ENCODE measurements around the gene COP1.

- TF ChIP-seq, protein P1, sequence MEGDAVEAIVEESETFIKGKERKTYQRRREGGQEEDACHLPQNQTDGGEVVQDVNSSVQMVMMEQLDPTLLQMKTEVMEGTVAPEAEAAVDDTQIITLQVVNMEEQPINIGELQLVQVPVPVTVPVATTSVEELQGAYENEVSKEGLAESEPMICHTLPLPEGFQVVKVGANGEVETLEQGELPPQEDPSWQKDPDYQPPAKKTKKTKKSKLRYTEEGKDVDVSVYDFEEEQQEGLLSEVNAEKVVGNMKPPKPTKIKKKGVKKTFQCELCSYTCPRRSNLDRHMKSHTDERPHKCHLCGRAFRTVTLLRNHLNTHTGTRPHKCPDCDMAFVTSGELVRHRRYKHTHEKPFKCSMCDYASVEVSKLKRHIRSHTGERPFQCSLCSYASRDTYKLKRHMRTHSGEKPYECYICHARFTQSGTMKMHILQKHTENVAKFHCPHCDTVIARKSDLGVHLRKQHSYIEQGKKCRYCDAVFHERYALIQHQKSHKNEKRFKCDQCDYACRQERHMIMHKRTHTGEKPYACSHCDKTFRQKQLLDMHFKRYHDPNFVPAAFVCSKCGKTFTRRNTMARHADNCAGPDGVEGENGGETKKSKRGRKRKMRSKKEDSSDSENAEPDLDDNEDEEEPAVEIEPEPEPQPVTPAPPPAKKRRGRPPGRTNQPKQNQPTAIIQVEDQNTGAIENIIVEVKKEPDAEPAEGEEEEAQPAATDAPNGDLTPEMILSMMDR (IDR thresholded peaks at IDR 0.05 in 8 of 11, conservative IDR thresholded peaks at IDR 0.05 in 3 of 11), result no peak
- TF ChIP-seq POLR2AphosphoS5 (IDR thresholded peaks at IDR 0.05), result no peak
Observed at GRCh38 chr1:176009951-176010350, 197.1 kb downstream of the COP1 start.

Measured in spleen (tissue), 7 donors.